CD4-positive, alpha-beta T cell (primary cell): ENCODE measurements around the gene FADD. TPM values are rescaled to one million over a fixed set of nuclear protein-coding genes. Genes with fewer than 3 reads are reported as not detected.
A peak's percentile ranks its signal among the peaks of the same experiment; 100 is the strongest.

Source experiments
- ATAC-seq: fragments of 200-7000 bp; cut with Tn5 transposase; one replicate; pipeline ENCODE4 v1.10.0; 2022; ENCODE audit warnings: mild to moderate bottlenecking; ENCODE audit not compliant: poor library complexity
- CTCF ChIA-PET: fragments of 350-600 bp; sonication (Branson Sonifier 250); formaldehyde crosslinking; loops from one replicate; lab custom pipeline; 2021; ENCODE audit warnings: antibody characterized with exemption, inconsistent platforms; lab: Charles Lee
- POLR2A ChIA-PET: fragments of 350-600 bp; sonication (Branson Sonifier 250); formaldehyde crosslinking; loops from one replicate; lab custom pipeline; 2021; ENCODE audit warnings: antibody characterized with exemption, inconsistent platforms; lab: Charles Lee
- DNase-seq, 14 experiments: peaks; one replicate each; pipeline ENCODE4 v3.0.0-alpha.2; 2013 to 2020; ENCODE audit warnings: mixed read lengths in 2 of 14
- H3K27ac ChIP-seq, 2 donors: one replicate each; pipeline versions ENCODE4 v1.5.1 to v1.7.0; 2013; ENCODE audit warnings: low read length in 2 of 2, low read depth in 1 of 2, mild to moderate bottlenecking in 1 of 2
- H3K27me3 ChIP-seq, 2 experiments: 1 replicate in 1 of 2; 2 replicates in 1 of 2; pipeline versions ENCODE4 v1.6.1 to v1.7.0; 2013; ENCODE audit warnings: low read length in 2 of 2, control low read depth in 1 of 2, mild to moderate bottlenecking in 1 of 2, moderate library complexity in 1 of 2; ENCODE audit not compliant: insufficient read depth in 2 of 2, control insufficient read depth in 1 of 2
- H3K36me3 ChIP-seq: one replicate; pipeline ENCODE4 v1.6.1; 2013; ENCODE audit warnings: low read length, control low read depth; ENCODE audit not compliant: insufficient read depth
- H3K4me1 ChIP-seq: one replicate; pipeline ENCODE4 v1.6.1; 2013; ENCODE audit warnings: low read length, control low read depth; ENCODE audit not compliant: insufficient read depth
- H3K4me3 ChIP-seq: one replicate; pipeline ENCODE4 v1.5.1; 2013; ENCODE audit warnings: mild to moderate bottlenecking, low read length, moderate library complexity
- H3K9me3 ChIP-seq, 2 experiments: 1 replicate in 1 of 2; 2 replicates in 1 of 2; pipeline versions ENCODE4 v1.6.1 to v1.7.0; 2013; ENCODE audit warnings: low read length in 2 of 2, mild to moderate bottlenecking in 2 of 2, control low read depth in 1 of 2, moderate library complexity in 1 of 2; ENCODE audit not compliant: control insufficient read depth in 1 of 2, insufficient read depth in 1 of 2
- H3K27ac Mint-ChIP-seq: one replicate; pipeline ENCODE4 v1.8.0; 2020; ENCODE audit warnings: mixed read lengths
- H3K27me3 Mint-ChIP-seq: one replicate; pipeline ENCODE4 v1.8.0; 2021; ENCODE audit warnings: mixed read lengths
- H3K36me3 Mint-ChIP-seq: one replicate; pipeline ENCODE4 v1.8.0; 2021; ENCODE audit warnings: low read depth, mixed read lengths
- H3K4me1 Mint-ChIP-seq: one replicate; pipeline ENCODE4 v1.8.0; 2021; ENCODE audit warnings: low read depth, mixed read lengths
- H3K4me3 Mint-ChIP-seq: one replicate; pipeline ENCODE4 v1.8.0; 2020; ENCODE audit warnings: mild to moderate bottlenecking, mixed read lengths
- H3K9me3 Mint-ChIP-seq: one replicate; pipeline ENCODE4 v1.8.0; 2020; ENCODE audit warnings: mixed read lengths
- CTCF ChIP-seq: fragments of 200-600 bp; IDR thresholded peaks from one replicate; pipeline ENCODE4 v1.8.0; 2022; ENCODE audit warnings: antibody characterized with exemption, mild to moderate bottlenecking
- intact Hi-C, 2 experiments: fragments of 100-400 bp; cut with DNase I in 1 of 2; cut with micrococcal nuclease in 1 of 2; formaldehyde crosslinking; loops; one replicate each; pipeline versions ENCODE4 v1.15.1 to v1.9.0; 2023 to 2025; cut with DNase I, micrococcal nuclease
- total RNA-seq, 174 experiments: library from RNA in 2 of 174; stranded (reverse) in 2 of 174; gene quantifications; one replicate each; pipeline ENCODE4 v1.2.3 and lab custom pipeline; 2021 to 2026

The FADD gene
- total RNA-seq, 2 experiments from 2014 or later = 14.5 to 16.5 TPM

GRCh38 chr11:70201882-70202861, 924 bp upstream of the FADD start:
- Mint-ChIP-seq H3K27ac (peak overlapping the region; percentile 98), H3K4me3 (peak overlapping the region; percentile 96), H3K36me3 (peaks cover 42% of the 10 kb centered on the region), H3K9me3 (no peaks in the 10 kb centered on the region), H3K27me3 (no peaks in the 10 kb centered on the region), H3K4me1 (peaks cover 43% of the 10 kb centered on the region)
- Histone ChIP-seq H3K36me3 (peaks cover 24% of the 10 kb centered on the region), H3K27ac (peak overlapping the region; percentile 55 to 97), H3K27me3 (no peaks in the 10 kb centered on the region), H3K9me3 (peaks cover 0 to 2% of the 10 kb centered on the region in 2 experiments), H3K4me3 (peak overlapping the region; percentile 81), H3K4me1 (peaks cover 37% of the 10 kb centered on the region)
- TF ChIP-seq CTCF = no peak
- intact Hi-C loops = loop anchor here in 1 of 2 experiments (2.0 to 10.0 kb wide), 4 partner anchors 527 to 1297 kb away; partner anchors contain the start of genes IGHMBP2, LTO1, MRPL21 and NADSYN1
- DNase-seq (peak in 3 of 14 experiments; percentile 1 to 39 (median 34)), ATAC-seq (no peak)
- CTCF ChIA-PET = interaction anchor here (1.4 kb wide), 1 partner anchor 10 kb away, joined by 3 read pairs; no protein-coding TSS in a partner anchor
- POLR2A ChIA-PET = interaction anchor here (1.5 kb wide), 1 partner anchor 68 kb away, joined by 11 read pairs; the partner anchor contains the start of gene PPFIA1

- Mint-ChIP-seq H3K27ac (peak overlapping the region; percentile 98), H3K4me3 (peak overlapping the region; percentile 99), H3K27me3 (no peaks in the 10 kb centered on the region), H3K9me3 (no peaks in the 10 kb centered on the region), H3K36me3 (peaks cover 60% of the 10 kb centered on the region), H3K4me1 (peaks cover 54% of the 10 kb centered on the region)
- intact Hi-C loops = loop anchor here (1.0 to 10.0 kb wide), 5 partner anchors 66 to 1299 kb away; partner anchors contain the start of genes PPFIA1 (in 2 of the 2), IGHMBP2 (in 1 of the 2), LTO1 (in 1 of the 2) and MRPL21 (in 1 of the 2)
- Histone ChIP-seq H3K9me3 (peaks cover 0 to 2% of the 10 kb centered on the region in 2 experiments), H3K27me3 (no peaks in the 10 kb centered on the region), H3K4me1 (peaks cover 44% of the 10 kb centered on the region), H3K36me3 (peaks cover 41% of the 10 kb centered on the region), H3K4me3 (peak overlapping the region; percentile 81), H3K27ac (peak overlapping the region; percentile 90 to 97)
- ATAC-seq = peak; percentile 77
- TF ChIP-seq CTCF = no peak
- ChIA-PET CTCF (interaction anchor here (1.5 to 2.3 kb wide), 2 partner anchors 8 to 66 kb away, joined by 8 to 9 read pairs; partner anchors contain the start of gene PPFIA1), POLR2A (interaction anchor here (0.5 to 1.7 kb wide), 4 partner anchors 10 to 529 kb away, joined by 3 to 11 read pairs (median 7); partner anchors contain the start of genes LTO1 and PPFIA1)
- DNase-seq = peak; percentile 73 to 96 (median 89)
Measured at GRCh38 chr11:70203751-70204465, 812 bp downstream of the FADD start.
